ENCODE data around the gene MFAP3L.
A peak's percentile ranks its signal among the peaks of the same experiment; 100 is the strongest.
"Not testable (repeated sequence)": the region's sequence is repeated elsewhere in the genome, so short reads cannot be mapped to it uniquely, and the experiment has no call there.

MFAP3L gene

DNA sequence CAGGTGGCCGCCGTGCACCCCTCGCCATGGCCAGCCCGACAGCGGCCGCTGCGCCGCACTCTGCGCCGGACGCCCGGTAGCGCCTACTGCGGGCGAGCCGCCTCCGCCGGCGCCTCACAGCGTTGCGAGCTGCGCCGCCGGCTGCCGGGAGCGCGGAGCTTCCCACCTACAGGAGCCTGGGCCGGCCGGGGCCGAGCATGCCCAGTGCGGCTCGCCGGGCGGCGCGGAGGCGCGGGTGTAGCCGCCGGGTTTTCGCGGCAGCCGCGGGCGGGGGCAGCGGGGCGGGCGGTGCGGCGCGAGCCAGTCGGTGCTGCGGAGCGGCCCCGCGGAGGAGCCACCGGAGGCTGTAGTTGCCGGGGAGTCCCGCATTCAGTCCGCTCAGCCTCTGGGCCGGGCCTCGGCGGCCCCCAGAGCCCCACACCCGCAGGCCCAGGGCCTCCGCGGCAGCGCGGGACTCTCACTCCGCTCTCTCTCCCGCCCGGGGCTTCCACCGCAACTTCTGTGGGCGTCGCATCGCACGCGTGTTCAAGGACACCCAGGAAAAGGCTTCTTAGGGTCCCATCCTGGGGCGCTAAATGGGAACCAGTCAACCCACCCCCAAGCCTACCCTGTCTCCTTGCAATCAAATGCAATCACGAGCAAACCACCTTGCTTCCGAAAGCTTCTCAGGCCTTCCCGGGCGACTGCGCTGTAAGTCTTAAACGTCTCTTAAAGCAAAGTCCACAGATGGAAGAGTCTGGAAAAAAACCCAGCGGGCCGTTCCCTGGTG is at the start of gene MFAP3L:
MFAP3L (minus strand) TSS at position 143 of the 769 bp plus-strand sequence. CDS start 20,518 bp downstream, outside the sequence.
- no peak for FAIRE-seq

DNA sequence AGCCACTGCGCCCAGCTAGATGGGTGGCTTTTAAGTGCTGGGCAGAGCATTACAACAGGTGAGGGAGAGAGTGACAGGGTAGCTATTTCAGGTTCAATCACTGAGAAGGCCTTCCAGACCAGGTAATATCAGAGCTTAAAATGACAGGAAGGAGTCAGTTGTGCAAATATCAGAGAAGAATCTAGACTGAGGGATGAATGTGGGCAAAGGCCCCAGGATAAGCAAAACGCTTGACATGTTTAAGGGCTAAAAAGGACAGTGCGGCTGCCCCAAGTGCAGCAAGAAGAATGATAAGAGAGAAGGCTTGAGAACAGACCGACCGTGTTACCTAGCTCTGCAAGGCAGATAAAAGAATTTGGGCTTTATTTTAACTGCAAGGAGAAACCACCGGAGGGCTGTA is 45.0 kb upstream of the MFAP3L start:
- FAIRE-seq, result no peak

DNA sequence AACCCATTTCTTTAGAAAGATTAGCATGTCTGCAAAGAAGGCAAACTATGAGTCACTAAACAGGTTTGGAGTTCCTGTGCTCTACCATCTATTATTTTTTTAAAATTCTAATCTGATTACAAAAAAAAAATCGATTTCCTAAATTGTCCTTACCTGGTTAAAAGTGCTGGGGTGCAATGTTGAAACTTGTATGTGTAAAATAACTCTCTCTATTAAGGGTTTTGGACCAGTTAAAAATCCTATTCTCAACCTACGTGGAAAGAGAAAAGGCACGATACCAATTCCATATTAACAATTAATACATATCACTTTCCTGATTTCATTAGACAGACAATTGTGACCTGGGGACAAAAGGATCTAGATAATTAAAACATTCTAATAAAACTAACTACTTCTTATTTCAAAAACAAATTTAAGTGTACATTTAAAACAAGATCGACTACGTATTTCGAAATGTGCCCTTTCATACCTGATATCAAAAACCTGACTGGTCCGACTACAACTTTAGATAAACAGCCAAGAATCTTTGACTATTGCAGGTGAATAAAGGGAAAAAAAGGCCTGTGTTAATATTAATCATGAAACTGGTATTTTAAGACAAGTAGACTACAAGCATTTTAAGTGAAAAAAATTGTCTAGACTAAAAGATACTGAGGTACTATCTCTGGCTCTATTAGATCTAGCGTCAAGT is 42.4 kb upstream of the MFAP3L start:
- FAIRE-seq, result no peak

DNA sequence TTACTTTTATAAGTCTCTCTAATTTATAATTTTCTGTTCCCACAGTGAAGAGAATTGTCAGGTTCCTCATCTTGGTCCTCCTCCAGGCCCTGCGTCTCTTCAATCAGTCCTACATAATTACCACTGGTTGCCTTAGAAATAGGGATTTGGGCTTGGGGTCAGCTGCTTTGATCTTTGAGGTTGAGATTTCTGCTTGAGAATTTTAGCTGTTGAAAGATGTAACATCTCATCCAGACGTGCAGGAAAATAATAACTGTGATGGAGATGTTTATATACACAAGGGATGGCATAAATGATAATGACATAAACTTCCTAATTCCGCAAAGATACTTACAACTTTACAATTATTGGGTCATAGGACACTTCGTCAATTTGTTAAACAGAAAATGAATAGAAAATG is 33.2 kb upstream of the MFAP3L start:
- FAIRE-seq, result no peak

DNA sequence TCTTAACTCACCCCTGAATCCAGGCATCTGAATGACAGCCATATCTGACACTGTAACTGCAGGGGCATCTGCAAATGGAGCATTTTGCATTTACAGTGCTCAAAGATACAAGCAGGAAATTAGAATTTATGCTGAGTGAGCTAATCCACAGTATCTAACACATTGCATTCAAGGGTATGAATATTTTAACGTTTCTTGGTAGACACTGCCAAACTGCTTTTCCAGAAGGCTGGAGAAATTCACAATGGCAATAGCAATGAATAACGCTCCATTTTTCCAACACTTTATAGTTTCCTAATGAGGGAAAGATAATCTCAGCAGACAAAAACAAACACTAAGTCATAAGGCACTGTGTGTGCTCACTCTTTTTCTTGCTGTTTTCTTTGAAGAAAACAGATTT is 32.6 kb upstream of the MFAP3L start:
- no peak for FAIRE-seq

DNA sequence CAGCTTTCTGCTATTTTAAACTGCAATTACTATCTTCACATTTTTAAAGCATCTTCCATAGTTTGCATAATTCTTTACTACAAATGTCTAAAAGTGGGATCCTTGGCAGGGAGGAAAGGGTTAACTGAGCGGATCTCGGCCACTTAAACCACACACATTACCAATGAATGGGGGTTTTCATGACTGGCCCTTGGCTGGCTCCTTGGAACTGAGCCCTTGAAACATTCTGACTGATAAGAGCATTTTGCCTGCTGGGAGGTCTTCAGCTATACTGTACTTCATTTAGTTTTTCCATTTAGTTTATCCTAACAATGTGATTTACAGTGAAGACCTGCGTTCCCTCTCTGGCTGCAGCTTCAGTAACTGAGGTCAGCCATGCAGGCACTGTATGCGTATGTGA is 31.7 kb upstream of the MFAP3L start:
- no peak for FAIRE-seq

DNA sequence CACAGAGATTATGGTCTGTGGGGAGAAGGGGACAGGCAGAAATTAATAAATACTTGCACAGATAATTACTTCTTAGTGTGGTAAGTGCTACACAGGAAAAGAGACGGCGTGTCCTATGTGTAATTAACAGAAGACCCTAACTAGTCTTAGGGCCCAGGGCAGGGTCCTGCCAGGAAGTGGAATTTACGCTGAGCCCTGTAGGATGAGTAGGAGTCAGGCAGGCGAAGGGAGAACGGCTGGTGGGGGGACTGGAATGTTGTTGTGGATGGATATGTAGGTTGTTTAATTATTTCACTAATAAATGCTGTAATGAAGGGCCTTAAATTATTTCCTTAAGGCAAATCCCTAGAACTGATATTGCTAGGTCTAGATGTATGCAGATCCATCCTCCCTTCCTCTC is 26.7 kb upstream of the MFAP3L start:
- no peak for FAIRE-seq

DNA sequence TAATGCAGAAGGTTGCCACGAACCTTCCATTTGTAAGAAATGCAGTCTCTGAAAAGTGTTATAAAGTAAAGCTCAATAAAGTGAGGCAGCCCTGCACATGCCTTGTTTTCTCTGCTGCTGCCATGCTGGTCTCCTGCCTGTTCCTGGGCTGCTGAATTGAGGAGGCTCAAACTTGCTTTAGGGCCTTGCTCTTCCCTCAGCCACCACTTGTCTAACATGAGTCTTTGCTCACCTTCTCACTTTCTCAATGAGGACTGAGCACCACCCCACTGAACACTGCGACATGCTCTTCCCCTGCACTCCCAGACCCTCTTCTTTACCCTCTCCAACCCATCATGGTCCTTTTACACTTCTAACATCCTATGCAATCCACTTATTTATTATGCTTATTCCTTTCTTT is 25.2 kb upstream of the MFAP3L start:
- no peak for FAIRE-seq

DNA sequence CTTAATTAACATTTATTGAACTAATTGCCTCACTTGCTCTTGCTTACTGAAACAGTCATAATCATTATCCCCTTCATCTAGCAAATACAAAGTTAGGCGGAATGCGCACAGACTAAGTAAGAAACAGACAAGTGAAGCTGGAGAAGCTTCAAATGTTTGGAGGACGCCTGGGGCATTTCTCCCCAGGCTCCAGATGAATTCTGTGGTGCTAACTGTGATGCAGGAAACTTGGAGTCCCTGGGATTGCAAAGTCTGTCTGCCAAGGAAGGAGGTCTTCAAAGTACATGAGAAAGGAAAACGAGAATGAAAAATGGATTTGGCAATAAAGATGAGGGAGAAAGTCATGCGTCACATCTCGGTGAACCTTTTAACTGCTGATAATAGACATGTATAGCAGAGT is 23.6 kb upstream of the MFAP3L start:
- FAIRE-seq, result no peak

DNA sequence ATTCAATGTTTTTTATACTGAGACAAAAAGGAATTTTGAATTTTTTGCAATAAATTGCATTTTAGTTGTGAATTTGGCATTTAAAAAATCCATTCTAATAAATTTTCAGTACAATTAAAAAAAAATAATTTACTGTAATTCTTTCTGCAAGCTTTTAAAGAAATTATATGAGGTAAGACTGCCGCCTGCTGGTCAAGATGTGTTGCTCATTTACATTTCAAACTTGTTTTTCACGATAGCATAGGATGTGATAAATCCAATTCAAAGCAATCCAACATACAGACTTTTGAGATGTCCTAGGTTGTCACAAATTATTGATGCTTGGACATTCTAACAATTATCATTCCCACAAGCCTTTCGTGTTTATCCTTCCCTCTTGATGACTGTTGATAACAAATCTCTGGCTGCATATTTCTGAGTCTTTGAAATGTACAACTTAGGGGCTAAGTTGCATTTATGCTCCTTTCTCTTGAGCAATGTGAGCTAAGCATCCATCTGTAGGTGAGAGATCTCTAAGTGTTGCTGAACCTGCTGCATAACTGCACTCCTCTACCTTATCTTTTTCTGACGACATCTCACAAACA is 21.7 kb upstream of the MFAP3L start:
- peak; percentile 95 for FAIRE-seq

DNA sequence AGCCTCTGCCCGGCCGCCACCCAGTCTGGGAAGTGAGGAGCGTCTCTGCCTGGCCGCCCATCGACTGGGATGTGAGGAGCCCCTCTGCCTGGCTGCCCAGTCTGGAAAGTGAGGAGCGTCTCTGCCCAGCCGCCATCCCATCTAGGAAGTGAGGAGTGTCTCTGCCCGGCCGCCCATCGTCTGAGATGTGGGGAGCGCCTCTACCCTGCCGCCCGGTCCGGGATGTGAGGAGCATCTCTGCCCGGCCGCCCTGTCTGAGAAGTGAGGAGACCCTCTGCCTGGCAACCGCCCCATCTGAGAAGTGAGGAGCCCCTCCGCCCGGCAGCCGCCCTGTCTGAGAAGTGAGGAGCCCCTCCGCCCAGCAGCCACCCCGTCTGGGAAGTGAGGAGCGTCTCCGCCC is 20.0 kb upstream of the MFAP3L start:
- not testable (repeated sequence) for FAIRE-seq

DNA sequence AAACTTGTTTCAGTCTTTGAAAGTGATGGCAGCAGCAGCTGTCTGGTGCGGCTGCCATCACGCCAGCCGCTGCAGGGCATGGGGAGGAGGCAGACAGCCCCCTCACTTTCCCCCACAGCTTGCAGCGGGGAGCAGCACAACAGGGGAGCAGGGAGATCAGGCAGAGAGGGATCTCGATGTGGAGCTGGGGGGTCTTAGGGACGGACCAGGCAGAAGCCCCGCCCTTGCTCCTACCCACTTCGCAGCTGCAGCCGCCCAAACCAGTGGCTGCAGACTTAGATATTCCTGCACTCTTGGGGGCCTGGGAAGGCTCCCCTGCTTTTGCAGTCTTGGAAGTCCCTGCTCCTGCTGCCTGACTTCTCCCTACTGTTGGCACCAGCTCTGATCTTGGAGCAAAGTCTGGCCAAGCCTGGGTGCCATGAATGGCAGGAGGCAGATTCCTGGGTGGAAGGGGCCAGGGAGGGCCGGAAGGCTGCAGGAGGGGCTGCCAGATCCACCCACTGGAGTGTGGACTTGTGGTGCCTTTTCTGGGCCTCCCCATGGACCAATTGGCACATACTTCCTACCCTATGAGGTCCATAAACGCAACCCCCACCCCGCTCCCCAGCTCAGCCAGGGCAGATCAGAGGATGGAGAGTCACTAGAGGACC is 14.0 kb upstream of the MFAP3L start:
- FAIRE-seq, result no peak

DNA sequence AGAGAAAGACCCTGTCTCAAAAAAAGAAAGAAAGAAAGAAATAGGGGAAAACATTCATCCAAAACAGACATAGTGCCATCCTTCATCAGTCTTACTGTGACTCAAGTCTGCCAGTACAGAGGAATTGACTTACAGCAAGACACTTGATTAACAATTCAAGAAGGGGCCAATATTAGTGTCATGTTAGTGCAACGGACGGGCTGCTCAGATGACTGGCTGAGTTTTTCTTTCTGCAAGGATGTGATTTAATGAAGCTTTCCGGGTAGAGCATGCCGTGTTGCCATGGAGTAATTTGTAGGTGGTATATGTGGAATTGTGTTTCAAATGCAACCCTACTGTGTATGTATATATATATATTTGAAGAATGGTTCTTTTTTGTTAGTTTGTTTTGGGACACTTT is 12.6 kb upstream of the MFAP3L start:
- FAIRE-seq, result no peak

DNA sequence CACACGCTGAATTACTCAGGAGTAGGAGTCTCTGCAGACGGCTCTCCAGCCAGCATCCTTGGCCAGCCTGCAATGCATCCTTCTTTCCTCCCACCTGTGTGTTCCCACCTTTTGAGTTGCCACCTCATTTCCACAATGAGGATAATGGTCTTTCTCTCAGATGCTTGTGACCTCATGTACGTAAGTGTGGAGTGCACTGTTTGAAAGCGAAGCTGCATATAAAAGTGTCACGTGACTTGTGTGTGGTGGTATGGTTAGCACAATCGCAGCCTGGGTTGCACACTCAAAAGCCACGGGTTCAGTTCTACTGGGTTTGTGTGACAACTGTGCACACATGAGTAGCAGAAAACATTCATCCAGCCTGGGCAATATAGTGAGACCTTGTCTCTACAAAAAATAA is 12.0 kb upstream of the MFAP3L start:
- FAIRE-seq, result no peak

DNA sequence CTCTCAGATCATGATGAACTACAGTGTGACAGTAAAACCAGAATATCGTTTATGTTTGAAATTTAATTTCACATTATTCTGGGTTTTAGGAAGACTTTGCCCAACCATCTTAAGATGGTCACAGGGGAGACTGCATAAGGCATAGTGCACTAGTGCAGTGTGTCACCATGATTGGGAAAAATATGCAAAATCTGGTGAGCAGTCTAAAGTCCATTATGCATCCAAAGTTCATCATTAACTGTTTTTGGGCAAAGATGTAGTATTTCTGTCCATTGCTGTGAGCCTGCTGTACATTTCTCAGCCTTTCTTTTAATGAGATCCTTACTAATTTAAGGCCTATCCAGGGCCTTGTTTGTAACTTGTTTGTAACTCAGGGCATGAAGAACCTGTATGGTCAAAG is 11.3 kb upstream of the MFAP3L start:
- FAIRE-seq, result no peak

DNA sequence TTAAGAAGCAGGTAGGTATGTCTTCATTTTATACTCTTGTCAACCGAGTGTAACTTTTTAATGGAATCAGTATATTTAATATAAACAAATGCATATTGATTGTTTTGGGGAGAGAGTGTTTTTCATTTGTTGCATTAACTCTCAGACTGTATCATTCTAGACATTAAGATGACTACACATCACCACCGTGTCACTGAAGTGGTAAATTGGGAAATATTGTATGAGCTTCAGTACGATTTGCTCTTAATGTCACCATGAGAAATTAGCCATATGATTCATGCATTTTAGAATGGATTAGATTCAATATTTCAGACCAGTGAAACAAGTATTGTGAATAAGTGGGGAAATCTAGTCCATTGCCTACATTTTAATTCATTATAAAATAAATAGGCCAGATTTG is 9.7 kb upstream of the MFAP3L start:
- FAIRE-seq, result no peak

DNA sequence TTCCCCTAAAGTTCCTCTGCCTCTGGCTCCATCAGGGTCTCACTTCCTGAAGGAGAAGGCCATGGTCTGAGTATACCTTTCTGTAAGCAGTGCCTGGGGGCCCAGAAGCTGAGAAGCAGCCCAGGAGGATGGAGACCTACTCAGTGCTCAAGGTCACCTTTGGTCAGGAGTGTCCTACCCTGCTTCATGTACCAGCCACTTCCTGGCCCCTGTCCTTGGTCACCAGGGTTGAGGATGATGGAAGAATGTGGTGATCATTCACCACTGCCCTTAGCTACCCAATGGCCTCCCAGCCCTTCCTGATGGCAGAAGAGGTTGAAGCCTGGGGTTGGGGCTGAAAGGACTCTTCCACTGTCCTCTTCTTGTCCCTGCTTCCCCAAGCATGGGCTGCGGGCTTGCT is 9.0 kb upstream of the MFAP3L start:
- no peak for FAIRE-seq

DNA sequence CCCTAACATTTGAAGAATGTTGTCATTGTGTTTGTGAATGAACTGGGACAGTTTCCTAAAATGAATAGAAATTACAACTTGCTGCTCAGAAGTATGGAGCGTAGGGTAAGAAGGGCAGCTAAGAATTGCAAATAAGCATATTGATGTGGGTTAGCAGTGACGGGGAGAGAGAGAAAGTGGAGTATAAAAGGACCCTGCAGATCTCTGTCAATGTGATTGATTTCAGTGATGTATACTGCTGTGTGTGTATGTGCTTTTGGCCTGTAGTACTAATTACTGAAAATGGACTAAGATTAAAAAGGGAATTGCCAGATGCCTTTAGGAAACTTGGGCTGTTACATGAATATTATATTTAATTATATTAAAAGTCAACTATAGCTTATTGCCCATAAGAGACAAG is 7.8 kb upstream of the MFAP3L start:
- no peak for FAIRE-seq

DNA sequence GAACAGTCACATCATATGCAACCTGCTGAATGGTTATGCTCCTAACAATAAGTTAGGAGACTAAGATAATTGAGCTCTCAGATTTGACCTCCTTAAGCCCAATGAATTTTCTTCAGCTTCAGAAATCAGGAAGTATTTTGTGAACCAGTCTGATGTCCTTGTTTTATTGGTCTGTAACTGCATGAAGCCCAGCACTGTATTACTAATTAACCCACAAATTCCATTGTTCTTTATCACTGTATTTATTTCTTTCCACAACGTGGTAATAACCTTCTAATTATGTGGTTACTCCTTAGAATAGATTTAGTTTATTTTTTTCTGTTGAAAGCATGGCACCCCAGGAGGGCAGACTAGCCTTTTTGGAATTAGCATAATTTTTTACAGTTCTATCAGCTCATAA is 3.9 kb upstream of the MFAP3L start:
- no peak for FAIRE-seq

DNA sequence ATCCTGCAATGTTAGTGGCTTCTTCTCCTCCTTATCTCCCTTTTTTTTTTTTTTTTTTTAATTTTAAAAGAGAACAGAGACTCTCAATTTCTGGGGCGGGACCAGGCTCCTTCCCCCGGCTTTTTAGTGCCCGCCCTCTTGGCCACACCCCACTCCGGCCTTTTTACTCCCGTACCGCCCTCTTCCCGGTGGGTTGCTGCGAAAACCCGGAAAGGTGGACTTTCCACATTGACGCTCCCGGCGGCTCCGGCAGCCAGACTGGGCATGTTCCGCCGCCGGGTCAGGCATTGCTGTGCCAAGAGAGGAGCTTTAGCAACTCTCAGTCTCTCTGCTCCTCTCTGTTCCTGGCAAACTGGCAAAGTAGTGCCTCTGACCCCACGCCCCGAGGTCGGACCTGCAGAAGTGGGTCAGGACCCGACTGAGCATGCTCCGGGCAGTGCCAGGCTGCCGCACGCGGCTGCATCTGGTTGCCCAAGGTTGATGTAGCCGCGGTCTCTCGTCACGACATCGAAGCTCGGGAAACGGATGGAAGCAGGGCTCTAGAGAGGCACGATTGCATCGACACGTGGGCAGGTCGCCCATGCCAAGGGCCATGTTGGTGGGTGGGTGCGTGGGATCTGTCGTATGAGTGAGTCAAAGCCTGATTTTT is 1.1 kb upstream of the MFAP3L start:
- peak; percentile 82 for FAIRE-seq

DNA sequence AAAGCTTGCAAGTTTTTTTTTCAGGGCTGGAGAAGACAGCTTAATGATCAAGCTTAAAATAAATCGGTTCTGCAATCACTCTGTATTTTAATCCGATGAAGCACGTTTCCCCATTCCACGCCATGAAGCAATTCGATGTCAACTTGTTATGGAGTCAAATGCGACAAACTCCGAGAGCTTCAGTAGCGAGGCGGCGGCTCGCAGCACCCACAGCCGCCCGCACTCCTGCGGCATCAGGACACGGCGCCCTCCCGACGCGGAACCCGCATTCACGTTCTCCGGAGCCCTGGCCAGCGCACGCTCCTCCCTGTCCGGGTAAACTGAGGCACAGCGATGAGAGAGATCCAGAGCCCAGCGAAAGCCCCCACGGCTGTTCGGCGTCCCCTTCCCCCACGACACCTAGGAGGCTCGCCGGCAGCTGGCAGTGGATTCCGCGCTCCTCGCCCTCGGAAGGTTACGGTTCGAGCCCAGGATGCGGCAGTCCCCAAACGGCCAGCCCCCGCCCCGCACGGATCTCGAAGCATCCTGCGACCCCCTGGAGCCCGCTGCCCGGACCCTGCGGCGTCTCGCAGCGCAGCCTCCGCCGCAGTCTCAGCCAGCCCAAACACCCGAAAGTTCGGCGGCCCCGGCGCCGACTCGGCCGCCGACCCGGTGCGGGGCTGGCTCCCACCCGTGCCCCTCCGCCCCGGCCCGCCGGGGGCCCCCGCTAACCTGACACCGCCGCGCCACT is 507 bp downstream of the MFAP3L start:
- FAIRE-seq, result no peak

DNA sequence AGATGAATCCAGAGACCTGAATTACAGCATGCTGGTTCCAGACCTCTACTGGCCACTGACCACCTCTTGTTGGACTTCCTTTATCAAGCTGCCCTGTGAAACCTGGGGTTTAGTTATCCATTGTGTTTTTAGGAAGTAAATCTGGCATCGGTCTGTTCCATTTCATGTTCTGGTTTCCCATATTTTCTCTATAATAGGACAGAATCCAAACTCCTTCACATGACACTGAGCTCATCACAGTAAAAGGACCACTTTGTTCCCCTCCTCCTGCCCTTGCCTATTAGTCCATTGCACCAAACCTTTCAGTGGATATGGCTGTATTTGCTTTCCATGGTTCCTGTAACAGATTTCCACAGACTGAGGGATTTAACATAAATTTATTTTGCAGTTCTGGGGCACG is 4.0 kb downstream of the MFAP3L start:
- FAIRE-seq, result no peak

DNA sequence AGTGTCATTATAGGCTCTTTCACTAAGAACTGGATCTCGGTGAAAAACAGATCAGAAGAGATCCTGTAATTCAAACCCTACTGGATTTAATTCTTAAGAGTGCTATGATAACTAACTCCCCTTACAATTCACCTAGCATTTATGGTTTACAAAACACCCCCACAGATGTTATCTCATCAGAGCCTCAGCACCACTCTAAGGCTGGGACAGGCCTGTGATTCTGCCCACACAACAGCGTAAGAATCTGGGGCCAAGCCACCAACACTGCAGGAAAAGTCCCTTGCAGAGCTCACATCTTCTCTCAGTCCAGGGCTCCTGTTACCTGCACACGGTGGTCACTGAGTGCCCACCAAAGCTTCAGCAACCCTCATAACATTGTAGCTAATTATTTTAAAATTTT is 8.9 kb downstream of the MFAP3L start:
- no peak for FAIRE-seq

All from G401.6 (cell line).